ENCODE results near the gene CACNG5.

DNA sequence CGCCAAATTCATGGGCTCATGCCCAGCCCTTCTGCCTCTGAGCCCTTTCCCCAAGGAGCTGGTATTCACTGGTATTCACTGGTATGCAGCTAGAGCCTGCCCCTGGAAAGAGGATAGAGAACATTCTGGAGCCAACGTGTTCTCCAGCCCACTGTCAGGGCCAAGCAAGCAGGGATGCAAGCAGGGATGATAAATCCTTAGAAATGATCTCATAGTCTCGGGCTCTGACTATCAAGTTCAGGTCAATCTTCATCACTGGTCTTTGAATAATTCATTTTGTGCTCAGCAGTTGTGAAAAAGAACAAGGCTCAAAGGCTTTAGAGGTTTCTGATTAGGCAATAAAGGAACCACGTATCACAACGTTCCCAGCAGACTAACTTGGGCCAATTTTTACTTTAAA lies 57.3 kb downstream of the CACNG5 start:
- TF ChIP-seq, protein P1, sequence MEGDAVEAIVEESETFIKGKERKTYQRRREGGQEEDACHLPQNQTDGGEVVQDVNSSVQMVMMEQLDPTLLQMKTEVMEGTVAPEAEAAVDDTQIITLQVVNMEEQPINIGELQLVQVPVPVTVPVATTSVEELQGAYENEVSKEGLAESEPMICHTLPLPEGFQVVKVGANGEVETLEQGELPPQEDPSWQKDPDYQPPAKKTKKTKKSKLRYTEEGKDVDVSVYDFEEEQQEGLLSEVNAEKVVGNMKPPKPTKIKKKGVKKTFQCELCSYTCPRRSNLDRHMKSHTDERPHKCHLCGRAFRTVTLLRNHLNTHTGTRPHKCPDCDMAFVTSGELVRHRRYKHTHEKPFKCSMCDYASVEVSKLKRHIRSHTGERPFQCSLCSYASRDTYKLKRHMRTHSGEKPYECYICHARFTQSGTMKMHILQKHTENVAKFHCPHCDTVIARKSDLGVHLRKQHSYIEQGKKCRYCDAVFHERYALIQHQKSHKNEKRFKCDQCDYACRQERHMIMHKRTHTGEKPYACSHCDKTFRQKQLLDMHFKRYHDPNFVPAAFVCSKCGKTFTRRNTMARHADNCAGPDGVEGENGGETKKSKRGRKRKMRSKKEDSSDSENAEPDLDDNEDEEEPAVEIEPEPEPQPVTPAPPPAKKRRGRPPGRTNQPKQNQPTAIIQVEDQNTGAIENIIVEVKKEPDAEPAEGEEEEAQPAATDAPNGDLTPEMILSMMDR (conservative IDR thresholded peaks at IDR 0.05), result no peak
- TF ChIP-seq ZFX (IDR thresholded peaks at IDR 0.05), result no peak

Measured in C4-2B (cell line).